ENCODE data around the gene SON.
"Not testable (repeated sequence)": the region's sequence is repeated elsewhere in the genome, so short reads cannot be mapped to it uniquely, and the experiment has no call there.

Gene SON

GRCh38 chr21:33578959-33579542, 36.2 kb downstream of the SON start:
- no peak for DNase-seq (ENCODE audit: low read depth)

- DNase-seq (ENCODE audit: low read depth): no peak
Measured at GRCh38 chr21:33584455-33584854, 41.6 kb downstream of the SON start.

- DNase-seq (ENCODE audit: low read depth): no peak
Measured at GRCh38 chr21:33586927-33587326, 44.1 kb downstream of the SON start.

- DNase-seq (ENCODE audit: low read depth): no peak
Measured at GRCh38 chr21:33587792-33588484, 45.1 kb downstream of the SON start.

GRCh38 chr21:33588485-33589335, 45.9 kb downstream of the SON start, which contains the start of gene DONSON:
DONSON (minus strand) TSS chr21:33588684; CDS start chr21:33588641, 43 bp downstream.
- no peak for DNase-seq (ENCODE audit: low read depth)

- DNase-seq (ENCODE audit: low read depth): no peak
Measured at GRCh38 chr21:33598051-33598450, 55.2 kb downstream of the SON start.

- DNase-seq (ENCODE audit: low read depth): peak; percentile 18
Measured at GRCh38 chr21:33608559-33608958, 65.7 kb downstream of the SON start.

- no peak for DNase-seq (ENCODE audit: low read depth)
Measured at GRCh38 chr21:33611006-33611744, 68.3 kb downstream of the SON start.

GRCh38 chr21:33617565-33617964, 74.7 kb downstream of the SON start:
- DNase-seq (ENCODE audit: low read depth): not testable (repeated sequence)

GRCh38 chr21:33618407-33618806, 75.6 kb downstream of the SON start:
- no peak for DNase-seq (ENCODE audit: low read depth)

- no peak for DNase-seq (ENCODE audit: low read depth)
Measured at GRCh38 chr21:33619726-33620125, 76.9 kb downstream of the SON start.

- DNase-seq (ENCODE audit: low read depth): no peak
Measured at GRCh38 chr21:33622253-33622652, 79.4 kb downstream of the SON start.

GRCh38 chr21:33626151-33626550, 83.3 kb downstream of the SON start:
- DNase-seq (ENCODE audit: low read depth): not testable (repeated sequence)

All from non-pigmented ciliary epithelial cell (primary cell).